LNCaP clone FGC (cell line): ENCODE results near the gene ANKRD55.
"Not testable (repeated sequence)": the region's sequence is repeated elsewhere in the genome, so short reads cannot be mapped to it uniquely, and the experiment has no call there.

Experiments used
- DNase-seq: peaks from one replicate; pipeline ENCODE4 v3.0.0-alpha.2; 2011; ENCODE audit warnings: low read depth
- H3K4me3 ChIP-seq: 2 replicates; pipeline ENCODE4 v1.5.1; 2011; ENCODE audit warnings: mild to moderate bottlenecking, low read depth, low read length, control low read depth
- TF ChIP-seq, protein P1 (sequence below): IDR thresholded peaks from 2 replicates; pipeline ENCODE4 v1.5.1; 2012; ENCODE audit warnings: mild to moderate bottlenecking; ENCODE audit not compliant: control insufficient read depth, insufficient read depth; ENCODE audit errors: extremely low read depth

Gene ANKRD55

DNA sequence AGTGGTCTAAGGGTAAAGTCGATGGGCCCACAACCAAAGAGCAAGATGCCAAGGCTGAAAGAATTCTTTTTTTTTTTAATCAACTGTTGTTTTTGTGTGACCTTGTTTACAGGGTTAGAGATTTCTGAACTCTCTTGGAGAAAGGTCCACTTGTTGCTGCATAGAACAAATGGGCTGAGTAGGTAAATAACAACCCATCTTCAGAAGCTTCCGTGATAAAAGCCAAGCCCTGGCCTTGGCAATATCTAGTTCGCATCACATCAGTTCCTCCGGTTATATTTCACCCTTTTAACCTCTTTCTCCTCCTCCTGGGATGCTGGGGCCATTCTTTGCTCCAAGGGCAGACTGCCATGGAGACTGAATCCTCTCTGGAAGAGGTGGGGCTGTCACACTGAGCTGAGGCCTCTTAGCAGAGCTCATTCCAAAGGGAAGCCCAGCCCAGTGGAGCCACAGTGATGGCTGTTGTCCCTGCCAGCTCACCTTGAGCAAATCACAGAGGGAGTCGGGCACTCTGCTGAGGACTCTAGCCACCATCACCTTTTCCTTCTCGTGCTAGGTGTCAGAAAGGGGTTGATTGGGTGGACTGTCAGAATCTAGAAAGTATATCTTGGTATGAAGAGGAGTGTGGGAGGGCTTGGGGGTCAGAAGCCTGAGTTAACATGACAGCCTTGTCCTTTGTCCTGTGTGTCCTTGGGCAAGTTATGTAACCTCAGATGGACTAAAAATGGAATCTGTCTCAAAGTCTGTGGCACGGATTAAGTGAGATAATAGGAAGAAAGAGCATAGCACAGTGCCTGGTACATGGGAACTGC, 17.9 kb downstream of the ANKRD55 start:
- TF ChIP-seq, protein P1, sequence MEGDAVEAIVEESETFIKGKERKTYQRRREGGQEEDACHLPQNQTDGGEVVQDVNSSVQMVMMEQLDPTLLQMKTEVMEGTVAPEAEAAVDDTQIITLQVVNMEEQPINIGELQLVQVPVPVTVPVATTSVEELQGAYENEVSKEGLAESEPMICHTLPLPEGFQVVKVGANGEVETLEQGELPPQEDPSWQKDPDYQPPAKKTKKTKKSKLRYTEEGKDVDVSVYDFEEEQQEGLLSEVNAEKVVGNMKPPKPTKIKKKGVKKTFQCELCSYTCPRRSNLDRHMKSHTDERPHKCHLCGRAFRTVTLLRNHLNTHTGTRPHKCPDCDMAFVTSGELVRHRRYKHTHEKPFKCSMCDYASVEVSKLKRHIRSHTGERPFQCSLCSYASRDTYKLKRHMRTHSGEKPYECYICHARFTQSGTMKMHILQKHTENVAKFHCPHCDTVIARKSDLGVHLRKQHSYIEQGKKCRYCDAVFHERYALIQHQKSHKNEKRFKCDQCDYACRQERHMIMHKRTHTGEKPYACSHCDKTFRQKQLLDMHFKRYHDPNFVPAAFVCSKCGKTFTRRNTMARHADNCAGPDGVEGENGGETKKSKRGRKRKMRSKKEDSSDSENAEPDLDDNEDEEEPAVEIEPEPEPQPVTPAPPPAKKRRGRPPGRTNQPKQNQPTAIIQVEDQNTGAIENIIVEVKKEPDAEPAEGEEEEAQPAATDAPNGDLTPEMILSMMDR = no peak
- DNase-seq = no peak
- H3K4me3 ChIP-seq = no peak overlapping the region

DNA sequence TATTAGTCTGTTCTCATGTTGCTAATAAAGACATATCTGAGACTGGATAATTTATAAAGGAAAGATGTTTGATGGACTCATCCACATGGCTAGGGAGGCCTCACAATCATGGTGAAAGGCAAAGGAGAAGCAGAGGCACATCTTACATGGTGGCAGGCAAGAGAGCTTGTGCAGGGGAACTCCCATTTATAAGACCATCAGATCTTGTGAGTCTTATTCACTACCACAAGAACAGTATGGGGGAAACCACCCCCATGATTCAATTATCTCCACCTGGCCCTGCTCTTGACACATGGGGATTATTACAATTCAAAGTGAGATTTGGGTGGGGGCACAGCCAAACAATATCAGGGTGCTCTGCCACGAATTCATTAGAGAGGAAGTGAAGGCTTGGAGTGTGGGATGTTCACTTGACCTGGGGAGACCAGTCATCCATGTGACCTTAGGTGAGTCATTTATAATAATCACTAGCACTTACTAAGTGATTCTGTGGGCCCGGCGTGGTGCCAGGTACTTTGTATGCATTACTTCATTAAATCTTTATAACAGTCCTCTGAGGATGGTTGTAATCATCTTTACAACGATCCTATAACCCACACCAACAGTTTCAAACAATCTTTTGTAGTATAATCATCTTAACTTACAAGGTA, 19.1 kb downstream of the ANKRD55 start:
- not testable (repeated sequence) for DNase-seq, H3K4me3 ChIP-seq

DNA sequence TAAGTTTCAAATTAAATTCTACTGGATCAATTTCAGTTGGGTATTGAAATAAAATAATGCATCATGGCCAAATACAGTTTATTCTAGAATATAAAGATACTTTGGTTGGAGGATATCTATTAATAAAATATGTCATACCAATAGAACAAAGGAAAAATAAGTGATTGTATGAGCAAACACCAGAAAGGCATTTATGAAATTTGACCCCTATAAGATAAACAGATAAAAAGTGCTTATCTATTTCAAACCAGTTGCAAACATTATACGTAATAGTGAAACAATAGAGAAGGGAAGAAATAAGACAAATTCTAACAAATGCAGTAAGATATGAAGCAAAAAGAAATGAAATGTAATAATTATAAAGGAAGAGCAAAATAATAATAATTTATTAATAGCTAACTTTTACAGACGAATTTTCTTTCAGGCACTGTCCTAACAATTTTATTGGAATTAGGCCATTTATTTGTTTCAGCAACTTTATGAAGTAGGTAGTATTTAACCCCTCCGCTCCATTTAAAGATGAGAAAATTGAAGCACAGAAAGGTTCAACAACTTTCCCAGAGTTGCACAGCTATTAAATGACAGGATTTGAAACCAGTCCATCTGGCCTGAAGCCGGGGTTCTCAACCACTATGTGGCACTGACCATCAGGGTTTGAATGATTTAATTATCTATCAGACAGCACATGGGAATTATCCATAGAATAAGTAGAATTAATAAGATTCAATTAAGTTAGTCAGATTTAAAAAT, 20.8 kb downstream of the ANKRD55 start:
- TF ChIP-seq, protein P1 = no peak
- DNase-seq = no peak

DNA sequence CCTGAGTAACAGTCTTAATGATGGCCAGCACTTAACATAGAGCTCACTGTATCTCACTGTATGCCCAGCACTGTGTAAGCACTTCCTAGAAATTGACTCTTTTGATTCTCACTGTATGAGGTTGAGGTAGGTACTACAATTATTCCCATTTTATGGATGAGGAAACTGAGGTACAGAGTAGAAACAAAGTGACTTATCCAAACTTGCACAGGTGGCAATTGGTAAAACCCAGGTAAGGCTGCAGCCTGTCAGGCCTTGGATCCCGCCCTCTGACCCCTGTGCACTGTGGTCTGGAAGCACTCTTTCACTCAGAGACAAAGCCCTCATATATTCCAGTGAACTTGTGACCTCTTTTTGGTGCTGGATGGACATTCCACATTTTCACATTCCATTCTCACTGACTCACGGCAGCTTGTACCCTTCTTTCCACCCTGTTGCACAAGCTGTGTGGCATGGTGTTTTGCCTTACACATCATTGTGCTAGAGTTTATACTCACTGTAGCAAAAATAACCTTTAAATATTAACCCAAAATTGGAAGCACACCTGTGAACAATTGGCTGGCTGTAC, 21.7 kb downstream of the ANKRD55 start:
- DNase-seq = no peak
- TF ChIP-seq, protein P1 = no peak
- no peak overlapping the region for H3K4me3 ChIP-seq

More for the DNA sequence above, 20.8 kb downstream of the ANKRD55 start:
- no peak overlapping the region for H3K4me3 ChIP-seq

DNA sequence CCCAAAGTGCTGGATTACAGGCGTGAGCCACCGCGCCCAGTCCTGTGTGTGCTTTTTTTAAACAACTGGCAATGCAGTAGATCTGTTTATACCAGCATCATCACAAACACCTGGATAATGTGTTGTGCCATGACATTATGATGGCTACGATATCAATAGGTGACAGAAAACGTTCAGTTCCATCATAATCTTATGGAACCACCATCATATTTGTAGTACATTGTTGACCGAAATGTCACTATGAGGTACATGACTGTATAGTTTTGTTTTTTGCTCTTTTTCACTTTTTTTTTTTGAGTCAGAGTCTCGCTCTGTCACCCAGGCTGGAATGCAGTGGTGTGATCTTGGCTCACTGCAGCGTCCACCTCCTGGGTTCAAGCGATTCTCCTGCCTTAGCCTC, 24.4 kb downstream of the ANKRD55 start:
- no peak for DNase-seq
- no peak overlapping the region for H3K4me3 ChIP-seq
- TF ChIP-seq, protein P1 = no peak

DNA sequence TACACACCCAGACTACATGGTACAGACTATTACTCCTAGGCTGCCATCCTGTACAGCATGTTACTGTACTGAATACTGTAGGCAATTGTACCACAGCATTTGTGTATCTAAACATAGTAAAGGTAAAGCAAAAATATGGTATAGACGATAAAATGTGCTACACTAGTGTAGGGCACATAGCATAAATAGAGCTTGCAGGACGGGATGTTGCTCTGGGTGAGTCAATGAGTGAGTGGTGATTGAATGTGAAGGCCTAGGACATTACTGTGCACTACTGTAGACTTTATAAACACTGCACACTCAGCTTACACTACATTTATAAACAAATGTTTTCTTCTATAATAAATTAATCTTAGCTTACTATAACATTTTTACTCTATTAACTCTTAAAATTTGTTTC, 25.6 kb downstream of the ANKRD55 start:
- no peak overlapping the region for H3K4me3 ChIP-seq
- no peak for DNase-seq
- TF ChIP-seq, protein P1 = no peak
